GM18505 (cell line): Measurements from ENCODE around the gene ABLIM2.

ENCODE experiments used
- ATAC-seq: cut with Tn5 transposase; IDR thresholded peaks from one replicate; pipeline ENCODE4 v1.9.1; 2021; ENCODE audit not compliant: unreplicated experiment
- POLR2A ChIP-seq: IDR thresholded peaks from 4 replicates; pipeline ENCODE4 v1.6.1; 2011; ENCODE audit warnings: borderline replicate concordance; ENCODE audit not compliant: insufficient read depth, insufficient read length; ENCODE audit errors: extremely low read depth

The ABLIM2 gene

GRCh38 chr4:7998447-7998846 lies 160.2 kb downstream of the ABLIM2 start:
- no peak for TF ChIP-seq POLR2A
- no peak for ATAC-seq

GRCh38 chr4:7995866-7996265 lies 162.7 kb downstream of the ABLIM2 start:
- ATAC-seq, result no peak
- TF ChIP-seq POLR2A, result no peak

- ATAC-seq, result no peak
- TF ChIP-seq POLR2A, result no peak
Observed at GRCh38 chr4:7995135-7995534, 163.5 kb downstream of the ABLIM2 start.

DNA sequence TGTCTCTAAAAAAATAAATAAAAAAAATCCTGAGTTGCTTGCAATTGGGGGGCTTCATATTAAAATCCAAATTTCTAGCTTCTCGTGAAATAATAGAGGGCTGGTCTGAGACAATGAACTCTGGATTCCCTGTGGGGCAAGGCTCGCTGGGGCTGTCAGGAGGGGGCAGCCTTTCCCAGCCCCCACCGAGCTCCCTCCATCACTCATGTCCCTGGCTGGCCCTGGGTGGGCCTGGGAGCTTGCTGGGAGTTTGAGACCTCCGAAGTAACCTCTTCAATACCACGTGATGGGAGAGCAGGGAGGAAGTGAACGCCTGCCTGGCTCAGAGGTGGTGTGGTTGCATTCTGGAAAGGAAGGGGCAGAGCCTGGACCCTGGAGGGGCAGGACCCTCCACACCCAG lies 164.9 kb downstream of the ABLIM2 start:
- no peak for ATAC-seq
- TF ChIP-seq POLR2A, result no peak

- ATAC-seq, result no peak
- no peak for TF ChIP-seq POLR2A
Observed at GRCh38 chr4:7992846-7993245, 165.8 kb downstream of the ABLIM2 start.

- TF ChIP-seq POLR2A, result no peak
- ATAC-seq, result no peak
Observed at GRCh38 chr4:7990807-7991459, 167.7 kb downstream of the ABLIM2 start.

DNA sequence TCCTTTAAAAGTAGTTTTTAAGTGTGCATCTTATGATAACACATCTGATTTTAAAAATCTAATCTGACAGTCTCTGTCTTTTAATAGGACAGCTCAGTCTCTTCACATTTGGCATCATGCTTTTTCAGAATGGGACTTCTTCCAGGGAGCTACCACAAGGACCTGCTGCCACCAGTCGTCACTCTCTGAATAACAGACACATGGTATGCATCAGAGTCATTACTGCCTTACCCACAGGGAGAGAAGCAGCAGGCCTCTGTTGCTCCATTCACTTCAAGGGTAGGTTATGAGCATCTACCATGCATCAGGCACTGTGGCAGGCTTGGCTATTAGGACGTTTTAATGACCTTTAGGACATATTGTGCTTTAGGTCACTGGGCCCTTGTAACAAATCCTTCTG lies 169.0 kb downstream of the ABLIM2 start:
- no peak for TF ChIP-seq POLR2A
- no peak for ATAC-seq

DNA sequence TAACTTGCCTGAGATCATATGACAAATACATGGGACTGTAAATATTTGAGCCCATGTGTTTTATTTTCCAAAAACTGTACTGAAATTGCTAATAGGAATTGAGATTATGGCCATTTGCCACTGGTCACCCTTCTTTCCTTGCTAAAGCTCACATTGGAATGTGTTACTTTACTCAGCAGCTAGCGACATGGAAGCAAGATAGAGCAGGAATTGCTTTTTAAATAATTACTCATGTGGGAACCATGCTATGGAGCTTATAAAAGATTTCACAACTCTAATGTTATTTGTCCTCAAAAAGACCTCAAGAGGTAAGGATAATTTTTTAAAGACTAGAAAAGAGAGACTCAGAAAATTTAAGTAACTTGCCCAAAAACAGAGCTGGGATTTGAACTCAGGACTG lies 170.2 kb downstream of the ABLIM2 start:
- no peak for ATAC-seq
- no peak for TF ChIP-seq POLR2A

DNA sequence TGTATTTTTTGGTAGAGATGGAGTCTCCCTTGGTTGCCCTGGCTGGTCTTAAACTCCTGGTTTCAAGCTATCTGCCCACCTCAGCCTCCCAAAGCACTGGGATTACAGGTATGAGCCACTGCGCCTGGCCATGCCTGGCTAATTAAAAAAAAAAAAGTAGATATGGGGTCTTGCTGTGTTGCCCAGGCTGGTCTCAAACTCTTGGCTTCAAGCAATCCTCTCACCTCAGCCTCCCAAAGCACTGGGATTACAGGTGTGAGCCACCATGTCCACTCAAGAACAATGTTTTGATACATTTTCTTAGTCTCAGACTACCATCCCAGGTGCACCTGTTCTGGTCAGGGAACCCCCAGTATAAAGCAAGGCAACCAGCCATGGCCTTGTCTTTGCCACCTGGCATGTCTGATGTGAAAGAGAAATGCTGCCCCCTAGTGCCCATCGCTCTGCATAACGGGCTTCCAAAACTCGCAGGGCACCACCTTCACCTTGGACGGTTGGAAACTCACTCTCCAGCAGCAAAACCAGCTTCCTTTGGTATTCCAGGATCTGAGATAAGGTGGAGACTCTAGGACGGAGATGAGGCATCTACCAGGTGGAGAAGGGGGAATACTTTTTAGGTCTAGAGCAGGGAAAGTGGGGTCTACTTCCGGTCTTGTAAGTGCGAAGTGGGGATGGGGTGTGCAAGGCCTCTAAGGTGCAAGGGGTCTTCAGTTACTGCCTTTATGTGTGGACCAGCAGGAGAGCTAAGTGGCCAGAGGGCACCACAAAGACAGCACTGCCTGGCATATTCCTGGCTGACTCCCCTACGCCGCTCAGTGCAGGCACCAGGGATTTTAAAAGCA lies 171.2 kb downstream of the ABLIM2 start:
- TF ChIP-seq POLR2A, result no peak
- peak; percentile 70 for ATAC-seq

DNA sequence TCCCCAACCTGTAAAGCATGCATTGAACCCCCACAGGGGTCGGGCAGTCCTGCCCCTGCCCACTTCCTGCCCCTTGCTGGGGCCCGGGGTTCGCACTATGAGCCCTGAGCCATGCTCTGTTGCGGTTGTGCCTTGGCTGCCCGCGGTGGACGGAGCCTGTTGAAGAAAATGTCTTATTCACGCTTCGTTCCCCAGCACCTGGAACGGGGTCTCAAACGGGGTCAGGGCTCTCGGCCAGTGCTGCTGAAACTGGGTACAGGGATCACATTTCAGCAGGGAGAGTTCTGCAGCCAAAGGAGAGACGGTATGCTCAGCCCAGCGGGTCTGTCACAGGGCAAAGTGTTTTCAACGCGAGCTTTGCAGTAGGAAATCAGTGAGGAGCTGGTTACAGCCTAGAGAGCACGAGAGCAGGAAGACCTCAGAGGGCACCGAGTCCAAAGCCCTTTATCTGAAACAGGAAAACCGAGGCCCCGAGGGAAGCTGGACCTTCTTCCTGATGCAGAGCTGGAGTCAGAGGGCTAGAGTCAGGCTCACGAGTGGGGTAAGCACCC lies 172.6 kb downstream of the ABLIM2 start:
- no peak for ATAC-seq
- TF ChIP-seq POLR2A, result no peak

DNA sequence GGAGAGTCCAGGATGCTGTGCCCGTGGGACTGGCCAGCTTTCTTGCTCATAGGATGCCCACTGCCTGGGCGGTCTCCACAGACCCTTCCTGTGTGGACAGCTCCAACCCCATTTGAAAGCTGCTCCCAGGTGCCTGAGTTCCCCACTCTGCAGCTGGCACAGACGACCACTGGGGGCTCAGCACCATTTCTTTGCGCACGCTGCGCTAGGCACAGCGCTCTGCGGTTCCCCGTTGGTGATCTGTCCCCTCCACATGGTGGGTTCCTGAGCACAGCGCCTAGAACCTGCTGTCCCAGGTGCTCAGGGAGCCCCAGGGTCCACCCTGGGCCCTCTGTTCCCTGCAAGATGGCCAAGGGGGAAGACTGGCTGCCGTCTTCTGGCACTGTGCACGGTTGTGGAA lies 173.5 kb downstream of the ABLIM2 start:
- no peak for ATAC-seq
- no peak for TF ChIP-seq POLR2A

GRCh38 chr4:7984286-7984925 lies 174.2 kb downstream of the ABLIM2 start:
- TF ChIP-seq POLR2A, result no peak
- ATAC-seq, result no peak

GRCh38 chr4:7983296-7983695 lies 175.3 kb downstream of the ABLIM2 start:
- no peak for TF ChIP-seq POLR2A
- no peak for ATAC-seq
